ENCODE results near the gene CMTM8.

DNA sequence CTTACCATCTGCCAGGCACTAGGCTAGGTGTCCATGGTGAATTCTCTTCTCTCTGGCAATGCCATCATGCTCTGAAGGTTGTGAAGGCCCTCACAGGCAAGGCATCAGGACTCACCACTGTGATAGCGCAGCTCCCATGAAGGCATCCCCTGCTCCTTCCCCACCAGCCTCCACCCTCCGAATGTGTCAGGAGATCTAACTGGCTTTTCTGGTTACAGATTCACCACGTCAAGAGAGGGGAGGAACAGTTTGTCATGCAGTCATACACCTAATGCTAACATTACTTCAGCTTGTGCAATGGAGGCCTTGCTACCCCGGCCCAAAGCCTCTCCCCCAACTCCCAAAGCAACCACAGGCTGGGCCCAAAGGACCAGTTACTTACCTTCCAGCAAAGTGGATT lies 8.9 kb upstream of the CMTM8 start:
- TF ChIP-seq CTCF (IDR thresholded peaks at IDR 0.05): no peak
- TF ChIP-seq POLR2A (IDR thresholded peaks at IDR 0.05): no peak
- TF ChIP-seq EP300 (IDR thresholded peaks at IDR 0.05): no peak
- TF ChIP-seq POLR2AphosphoS5 (IDR thresholded peaks at IDR 0.05): no peak

All from sigmoid colon (tissue), 4 donors.